Fibroblast of skin of left quadriceps (primary cell): ENCODE measurements around the gene RBM15B.

ENCODE experiments used
- DNase-seq, 2 experiments: peaks; one replicate each; pipeline ENCODE4 v3.0.0-alpha.2; 2013; ENCODE audit warnings: low read depth in 2 of 2

RBM15B gene

DNA sequence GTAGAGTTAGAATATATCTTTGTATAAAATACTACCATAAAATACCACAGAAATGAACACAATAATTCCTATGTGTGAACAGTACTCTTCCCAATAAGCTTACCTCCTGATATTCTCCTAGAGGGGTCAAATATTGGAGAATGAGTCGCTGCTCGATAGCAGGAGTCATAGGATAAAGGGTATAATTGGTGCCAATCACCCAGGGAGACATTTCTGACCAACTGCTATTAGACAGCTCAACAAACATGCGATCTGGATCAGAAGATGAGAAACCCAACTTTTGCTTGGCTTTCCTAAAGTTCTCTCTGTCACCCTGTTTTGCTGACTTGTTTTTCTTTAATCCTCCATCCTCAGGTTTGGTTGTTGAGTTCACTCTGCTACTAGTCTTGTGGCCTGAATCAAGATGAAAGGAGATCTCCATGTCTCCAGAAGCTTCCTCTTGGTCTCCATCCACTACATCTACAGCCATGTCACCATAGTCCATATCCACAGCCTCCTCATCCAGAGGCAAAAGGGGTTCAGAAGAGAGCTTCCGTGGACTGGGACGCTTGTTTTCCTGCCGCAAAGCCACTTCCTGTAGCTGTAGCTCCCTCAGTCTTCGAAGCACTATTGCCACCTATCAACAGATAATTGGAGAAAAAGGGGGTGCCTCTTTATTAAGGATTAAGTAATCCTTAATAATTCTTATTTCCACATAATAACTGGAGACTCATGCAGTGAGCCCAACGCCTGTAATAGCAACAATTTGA is 50.4 kb downstream of the RBM15B start:
- DNase-seq = no peak

DNA sequence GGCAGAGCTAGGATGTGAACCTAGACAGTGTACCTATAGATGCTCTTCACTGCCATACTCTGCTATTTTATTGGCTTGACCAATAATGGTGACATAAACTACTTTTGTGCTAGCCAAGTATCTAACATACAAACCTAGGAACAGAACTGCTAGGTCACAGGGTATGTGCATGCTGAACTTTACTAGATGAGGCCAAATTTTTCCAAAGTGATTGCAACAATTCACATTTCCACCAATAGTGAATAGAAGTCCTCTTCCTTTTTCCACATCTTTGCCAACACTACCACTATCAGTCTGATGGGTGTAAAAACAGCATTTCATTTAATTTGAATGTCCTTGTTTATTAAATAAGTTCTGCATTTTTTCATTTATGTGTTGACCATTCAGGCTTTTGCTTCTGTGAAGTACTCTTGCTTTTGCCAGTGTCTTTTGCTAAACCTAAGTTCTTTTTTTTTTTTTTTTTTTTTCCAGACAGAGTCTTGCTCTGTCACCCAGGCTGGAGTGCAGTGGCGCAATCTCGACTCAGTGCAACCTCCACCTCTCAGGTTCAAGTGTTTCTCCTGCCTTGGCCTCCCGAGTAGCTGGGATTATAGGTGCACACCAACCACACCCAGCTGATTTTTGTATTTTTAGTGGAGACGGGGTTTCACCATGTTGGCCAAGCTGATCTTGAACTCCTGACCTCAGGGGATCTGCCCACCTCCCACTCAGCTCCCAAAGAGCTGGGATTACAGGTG is 54.6 kb downstream of the RBM15B start:
- no peak for DNase-seq
